ENCODE measurements around the gene ACSS2.

ACSS2 gene

GRCh38 chr20:34968042-34968775 is 91.8 kb downstream of the ACSS2 start:
- Mint-ChIP-seq H3K27ac (peak overlapping the region; percentile 16), H3K36me3 (peaks cover 5% of the 10 kb centered on the region), H3K4me3 (no peak overlapping the region), H3K9me3 (no peaks in the 10 kb centered on the region), H3K4me1 (no peaks in the 10 kb centered on the region)
- DNase-seq (ENCODE audit: low spot score in 2 of 2) (no peak), ATAC-seq (no peak)

- Mint-ChIP-seq H3K4me1 (no peaks in the 10 kb centered on the region), H3K27ac (no peak overlapping the region), H3K36me3 (peaks cover 5% of the 10 kb centered on the region), H3K9me3 (no peaks in the 10 kb centered on the region), H3K4me3 (no peak overlapping the region)
- DNase-seq (ENCODE audit: low spot score in 2 of 2) (no peak), ATAC-seq (no peak)
These were observed 93.9 kb downstream of the ACSS2 start for GRCh38 chr20:34970193-34970840.

GRCh38 chr20:34970846-34971560 is 94.6 kb downstream of the ACSS2 start:
- H3K9me3 Mint-ChIP-seq: no peaks in the 10 kb centered on the region
- no peak for DNase-seq (ENCODE audit: low spot score in 2 of 2)
- H3K4me3 Mint-ChIP-seq: no peak overlapping the region
- ATAC-seq: peak; percentile 31
- H3K4me1 Mint-ChIP-seq: no peaks in the 10 kb centered on the region
- peaks cover 5% of the 10 kb centered on the region for H3K36me3 Mint-ChIP-seq
- no peak overlapping the region for H3K27ac Mint-ChIP-seq

DNA sequence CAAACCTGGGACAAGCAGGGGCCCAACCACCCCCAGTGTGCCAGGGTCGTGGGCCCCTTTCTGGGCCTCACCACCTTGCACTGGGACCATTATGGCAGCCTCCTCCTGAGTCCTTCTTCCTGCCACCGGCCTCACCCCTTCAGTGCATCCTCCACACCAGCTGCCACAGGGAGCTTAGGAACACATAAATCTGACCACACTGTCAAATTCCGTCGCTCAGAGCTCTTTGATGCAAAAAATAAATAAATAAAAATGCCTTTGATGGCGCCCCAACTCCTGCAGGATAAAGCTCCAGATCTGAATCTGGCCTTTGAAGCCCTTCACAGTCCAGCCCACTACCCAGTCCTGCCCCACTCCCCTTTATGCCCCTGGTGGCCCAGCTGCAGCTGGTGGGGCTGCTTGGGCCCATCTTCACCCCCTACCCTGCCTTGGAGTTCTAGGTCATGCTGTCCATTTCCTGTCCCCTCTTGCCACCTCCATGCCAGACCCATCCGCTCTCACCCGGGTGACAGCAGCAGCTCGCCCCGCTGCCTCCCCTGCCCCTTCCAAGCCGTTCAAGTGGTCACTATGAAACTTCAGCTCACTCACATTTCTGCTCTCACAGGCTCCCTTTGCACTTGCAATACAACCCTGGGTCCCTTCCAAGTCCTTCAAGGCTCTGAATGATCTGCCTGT is 95.3 kb downstream of the ACSS2 start:
- no peak for DNase-seq (ENCODE audit: low spot score in 2 of 2)
- ATAC-seq: no peak
- Mint-ChIP-seq H3K9me3 (no peaks in the 10 kb centered on the region), H3K4me1 (no peaks in the 10 kb centered on the region), H3K36me3 (peaks cover 5% of the 10 kb centered on the region), H3K27ac (no peak overlapping the region), H3K4me3 (no peak overlapping the region)

DNA sequence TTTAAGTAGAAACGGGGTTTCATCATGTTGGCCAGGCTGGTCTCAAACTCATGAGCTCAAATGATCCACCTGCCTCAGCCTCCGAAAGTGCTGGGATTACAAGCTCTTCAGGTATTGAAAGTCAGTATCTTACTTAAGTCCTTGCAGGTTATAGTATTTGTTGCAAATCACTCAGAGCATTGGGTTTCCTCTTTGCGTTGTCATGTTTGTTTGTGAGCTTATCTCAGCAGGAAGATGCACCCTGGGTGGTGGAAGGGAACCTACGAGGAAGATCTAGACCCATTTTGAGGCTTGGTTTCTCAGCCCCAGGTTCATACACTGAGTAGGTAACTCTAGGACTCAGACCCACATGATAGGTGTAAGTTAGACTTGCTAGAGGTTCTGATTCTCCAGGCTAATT is 97.8 kb downstream of the ACSS2 start:
- no peaks in the 10 kb centered on the region for H3K36me3 Mint-ChIP-seq
- H3K4me1 Mint-ChIP-seq: no peaks in the 10 kb centered on the region
- H3K9me3 Mint-ChIP-seq: no peaks in the 10 kb centered on the region
- DNase-seq (ENCODE audit: low spot score in 2 of 2) (no peak), ATAC-seq (no peak)
- no peak overlapping the region for H3K27ac Mint-ChIP-seq
- H3K4me3 Mint-ChIP-seq: no peak overlapping the region

DNA sequence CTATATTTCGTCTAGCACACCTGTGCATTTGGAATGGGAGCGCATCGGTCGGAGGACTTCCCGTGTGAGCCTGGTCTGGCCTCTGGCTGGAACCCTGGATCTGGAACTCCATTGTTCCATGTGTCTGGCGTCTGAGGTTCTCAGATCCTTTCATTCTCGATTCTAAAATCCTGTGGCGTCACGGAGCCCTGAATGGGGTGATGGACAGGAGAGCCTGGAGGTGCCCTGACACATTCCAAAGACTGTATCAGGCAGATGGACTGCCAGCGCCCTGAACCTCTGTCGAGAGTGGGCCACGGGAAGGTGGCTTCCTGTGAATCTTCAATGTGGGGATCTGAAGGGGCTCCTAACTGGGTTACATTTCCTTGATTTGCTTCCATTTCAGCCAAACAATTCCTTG is 99.9 kb downstream of the ACSS2 start:
- no peak overlapping the region for H3K27ac Mint-ChIP-seq
- no peaks in the 10 kb centered on the region for H3K36me3 Mint-ChIP-seq
- DNase-seq (ENCODE audit: low spot score in 2 of 2) (no peak), ATAC-seq (no peak)
- H3K9me3 Mint-ChIP-seq: no peaks in the 10 kb centered on the region
- H3K4me1 Mint-ChIP-seq: no peaks in the 10 kb centered on the region
- H3K4me3 Mint-ChIP-seq: no peak overlapping the region
